AG04449 (cell line): ENCODE results near the gene ERVW-1.

ENCODE experiments used
- CTCF ChIA-PET: fragments of 350-600 bp; formaldehyde crosslinking; extraction: SDS; loops from one replicate; lab custom pipeline; 2021; ENCODE audit warnings: antibody characterized with exemption; lab: Yijun Ruan, JAX
- POLR2A ChIA-PET: fragments of 400-600, 350-600 bp; formaldehyde crosslinking; extraction: SDS; loops from one replicate; lab custom pipeline; 2020; ENCODE audit warnings: antibody characterized with exemption, inconsistent platforms; lab: Yijun Ruan, JAX
- DNase-seq: peaks from one replicate; pipeline ENCODE4 v3.0.0-alpha.2; 2010; ENCODE audit warnings: low read depth, low spot score
- H3K4me3 ChIP-seq: 2 replicates; pipeline ENCODE4 v1.5.1; 2011; ENCODE audit warnings: low read depth, mild to moderate bottlenecking, control low read depth, low read length
- TF ChIP-seq, protein P1 (sequence below): IDR thresholded peaks from one replicate; pipeline ENCODE4 v1.5.1; 2011; ENCODE audit warnings: mild to moderate bottlenecking, moderate library complexity, low read length, control low read depth, inconsistent platforms; ENCODE audit not compliant: insufficient read depth; ENCODE audit errors: missing control alignments

ERVW-1 gene

DNA sequence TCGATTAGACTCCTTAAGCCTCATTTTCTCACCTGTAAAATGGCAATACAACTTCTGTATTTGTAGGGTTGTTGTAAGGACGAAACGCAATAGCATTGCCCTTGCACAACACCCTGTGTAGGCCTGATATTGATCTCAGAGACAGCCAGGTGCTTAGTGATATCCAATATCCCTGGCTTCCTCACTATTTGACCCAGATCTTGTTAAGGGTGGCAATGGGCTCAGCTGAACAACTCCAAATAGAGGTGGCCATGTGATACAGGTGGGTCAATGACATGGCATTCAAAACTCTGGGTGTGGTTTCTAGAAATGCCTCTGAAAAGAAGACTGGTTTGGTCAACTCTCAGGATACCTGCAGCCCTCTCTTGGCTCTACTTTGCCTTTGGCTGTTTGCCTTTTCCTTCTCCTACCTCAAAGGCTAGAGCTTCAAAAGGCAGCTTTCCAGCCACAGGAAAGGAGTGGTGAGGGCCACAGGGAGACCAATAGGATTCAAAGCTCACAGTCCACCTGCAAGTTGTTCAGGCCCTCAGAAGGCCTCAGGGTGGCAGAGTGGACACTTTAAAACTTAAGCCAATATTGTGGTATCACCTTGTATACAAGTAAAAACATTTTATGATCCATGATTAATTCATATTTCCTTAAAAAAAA is 45.3 kb downstream of the ERVW-1 start:
- H3K4me3 ChIP-seq, result no peak overlapping the region
- ChIA-PET CTCF (interaction anchor here (1.9 to 4.4 kb wide), 2 partner anchors 8 to 14 kb away, joined by 8 to 24 read pairs; partner anchors contain the start of gene GATAD1), POLR2A (no interaction called here)
- DNase-seq, result no peak
- TF ChIP-seq, protein P1, sequence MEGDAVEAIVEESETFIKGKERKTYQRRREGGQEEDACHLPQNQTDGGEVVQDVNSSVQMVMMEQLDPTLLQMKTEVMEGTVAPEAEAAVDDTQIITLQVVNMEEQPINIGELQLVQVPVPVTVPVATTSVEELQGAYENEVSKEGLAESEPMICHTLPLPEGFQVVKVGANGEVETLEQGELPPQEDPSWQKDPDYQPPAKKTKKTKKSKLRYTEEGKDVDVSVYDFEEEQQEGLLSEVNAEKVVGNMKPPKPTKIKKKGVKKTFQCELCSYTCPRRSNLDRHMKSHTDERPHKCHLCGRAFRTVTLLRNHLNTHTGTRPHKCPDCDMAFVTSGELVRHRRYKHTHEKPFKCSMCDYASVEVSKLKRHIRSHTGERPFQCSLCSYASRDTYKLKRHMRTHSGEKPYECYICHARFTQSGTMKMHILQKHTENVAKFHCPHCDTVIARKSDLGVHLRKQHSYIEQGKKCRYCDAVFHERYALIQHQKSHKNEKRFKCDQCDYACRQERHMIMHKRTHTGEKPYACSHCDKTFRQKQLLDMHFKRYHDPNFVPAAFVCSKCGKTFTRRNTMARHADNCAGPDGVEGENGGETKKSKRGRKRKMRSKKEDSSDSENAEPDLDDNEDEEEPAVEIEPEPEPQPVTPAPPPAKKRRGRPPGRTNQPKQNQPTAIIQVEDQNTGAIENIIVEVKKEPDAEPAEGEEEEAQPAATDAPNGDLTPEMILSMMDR, result no peak

DNA sequence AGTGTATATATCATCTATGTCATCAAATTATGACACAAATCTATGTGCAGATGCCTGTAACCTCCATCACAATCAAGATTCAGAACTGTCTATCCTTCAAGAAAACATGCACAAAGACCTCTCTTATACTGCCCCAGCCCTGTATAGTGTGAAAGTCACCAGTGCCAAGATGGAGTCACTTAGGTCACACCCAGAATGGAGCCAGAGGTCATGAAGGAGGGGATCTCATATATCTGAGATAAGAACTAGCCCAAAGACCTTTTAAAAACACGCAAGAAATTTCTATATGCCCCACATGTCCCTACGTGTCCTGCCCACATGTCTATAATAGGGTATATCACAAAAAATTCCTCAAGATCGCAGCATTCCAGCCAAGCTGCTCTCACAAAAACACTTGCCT is 50.6 kb downstream of the ERVW-1 start:
- ChIA-PET POLR2A (interaction anchor here (0.7 kb wide), 1 partner anchor 194 kb away, joined by 3 read pairs; no protein-coding TSS in a partner anchor), CTCF (interaction anchor here (6.1 to 10.0 kb wide), 2 partner anchors 17 to 19 kb away, joined by 105 to 121 read pairs; partner anchors contain the start of gene GATAD1)
- no peak for DNase-seq
- no peak overlapping the region for H3K4me3 ChIP-seq
- TF ChIP-seq, protein P1, result no peak

DNA sequence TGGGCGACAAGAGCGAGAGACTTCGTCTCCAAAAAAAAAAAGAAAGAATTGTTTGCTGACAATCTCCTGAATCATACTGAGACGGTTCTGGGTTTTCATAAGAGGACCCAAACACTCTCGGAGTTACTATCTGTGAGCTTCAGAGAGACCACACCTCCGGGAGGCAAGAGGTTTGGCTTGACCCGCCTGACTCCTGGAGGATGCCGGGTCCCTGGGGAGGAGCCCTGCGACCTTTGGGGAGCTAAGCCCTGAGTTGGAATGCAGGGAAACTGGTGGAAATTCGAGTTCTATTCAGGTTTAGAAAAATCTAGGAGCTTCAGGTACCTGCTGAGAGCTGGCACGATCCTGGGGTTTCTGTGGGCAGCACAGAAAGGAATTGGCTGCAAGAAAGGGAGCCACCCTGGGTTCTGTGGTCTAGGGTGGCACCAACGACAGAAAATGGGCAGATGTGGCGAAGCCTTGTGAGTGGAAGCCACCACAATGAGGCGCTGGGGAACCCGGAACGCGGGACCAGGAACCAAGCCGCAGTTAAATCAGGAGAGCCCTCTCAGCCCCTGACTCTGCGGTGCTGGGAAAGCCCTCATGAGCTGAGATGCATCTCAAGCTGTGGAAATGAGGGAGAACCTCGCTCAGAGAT is 52.3 kb downstream of the ERVW-1 start:
- DNase-seq, result no peak
- POLR2A ChIA-PET, result no interaction called here
- CTCF ChIA-PET, result interaction anchor here (0.6 to 10.0 kb wide), 13 partner anchors 8 to 632 kb away, joined by 3 to 121 read pairs (median 4); partner anchors contain the start of genes GATAD1 and MTERF1
- H3K4me3 ChIP-seq, result no peak overlapping the region
- TF ChIP-seq, protein P1, result no peak

DNA sequence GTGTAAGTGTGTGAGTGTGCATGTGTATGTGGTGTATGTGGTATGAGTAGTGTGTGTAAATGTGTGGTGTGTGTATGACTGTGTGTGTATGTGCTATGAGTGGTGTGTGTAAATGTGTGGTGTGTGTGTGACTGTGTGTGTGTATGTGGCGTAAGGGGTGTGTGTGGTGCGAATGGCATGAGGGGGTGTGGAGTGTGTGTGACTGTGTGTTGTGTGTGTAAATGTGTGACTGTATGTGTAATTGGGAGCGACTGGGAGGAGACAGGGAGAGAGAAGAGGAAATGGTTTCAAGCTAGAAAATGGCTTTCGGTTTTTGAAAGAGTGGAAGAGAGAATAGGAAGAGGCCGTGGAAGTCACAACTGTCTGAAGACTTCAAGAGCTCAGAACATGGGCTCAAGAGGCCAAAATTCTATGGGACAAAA is 54.0 kb downstream of the ERVW-1 start:
- ChIA-PET POLR2A (interaction anchor here (0.6 kb wide), 1 partner anchor 671 kb away, joined by 3 read pairs; no protein-coding TSS in a partner anchor), CTCF (interaction anchor here (0.7 to 10.0 kb wide), 24 partner anchors 8 to 305 kb away, joined by 3 to 121 read pairs (median 6); partner anchors contain the start of genes ANKIB1, GATAD1, KRIT1 and LRRD1)
- TF ChIP-seq, protein P1, result no peak
- H3K4me3 ChIP-seq, result no peak overlapping the region
- no peak for DNase-seq

DNA sequence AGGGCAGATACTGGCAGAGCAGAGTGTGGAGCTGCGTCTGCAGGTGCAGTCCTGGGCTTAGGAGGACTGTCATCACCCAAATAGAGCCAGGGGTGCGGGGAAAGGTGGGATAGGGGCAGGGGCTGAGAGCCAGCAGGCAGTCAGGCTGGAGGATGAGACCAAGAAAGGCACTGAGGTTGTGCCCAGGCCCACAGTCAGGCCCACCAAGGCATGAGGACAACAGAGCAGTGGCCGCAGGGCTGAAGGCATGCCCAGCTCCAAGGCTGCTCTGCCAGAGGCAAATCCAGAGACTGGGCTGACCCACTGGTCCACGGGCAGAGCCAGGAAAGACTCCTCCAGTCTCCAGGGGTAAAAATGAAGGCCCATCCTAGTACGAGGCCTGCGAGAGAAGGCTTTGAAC is 54.8 kb downstream of the ERVW-1 start:
- TF ChIP-seq, protein P1, result no peak
- no peak overlapping the region for H3K4me3 ChIP-seq
- ChIA-PET POLR2A (no interaction called here), CTCF (interaction anchor here (0.6 to 10.0 kb wide), 5 partner anchors 11 to 240 kb away, joined by 3 to 121 read pairs (median 24); partner anchors contain the start of gene GATAD1)
- no peak for DNase-seq
